NCI-H2196 (cell line): ENCODE results near the gene C19orf18.
A peak's percentile ranks its signal among the peaks of the same experiment; 100 is the strongest.

Experiments used
- DNase-seq: peaks from one replicate; lab custom pipeline; 2025; ENCODE audit not compliant: unreplicated experiment; lab: John Stamatoyannopoulos, UW

Gene C19orf18

DNA sequence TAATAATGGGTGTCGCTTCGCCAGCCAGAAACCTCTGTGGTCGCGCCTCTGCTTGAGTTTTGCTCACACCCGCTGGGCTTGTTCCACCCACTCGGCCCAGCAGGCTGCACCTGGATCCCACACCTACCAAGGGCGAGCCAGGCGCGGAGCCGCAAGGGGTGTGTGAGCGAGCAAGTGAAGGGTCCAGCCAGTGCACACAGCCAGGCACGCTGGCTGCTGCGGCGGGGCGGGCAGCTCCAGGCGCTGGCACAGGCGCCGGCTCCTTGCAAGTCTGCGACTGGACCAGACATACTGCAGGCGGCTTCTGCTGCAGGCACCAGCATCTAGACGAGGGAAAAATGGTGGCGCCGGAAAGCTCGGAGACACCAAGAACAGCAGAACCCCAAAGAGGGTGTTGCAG lies 25.0 kb downstream of the C19orf18 start:
- DNase-seq = no peak

DNA sequence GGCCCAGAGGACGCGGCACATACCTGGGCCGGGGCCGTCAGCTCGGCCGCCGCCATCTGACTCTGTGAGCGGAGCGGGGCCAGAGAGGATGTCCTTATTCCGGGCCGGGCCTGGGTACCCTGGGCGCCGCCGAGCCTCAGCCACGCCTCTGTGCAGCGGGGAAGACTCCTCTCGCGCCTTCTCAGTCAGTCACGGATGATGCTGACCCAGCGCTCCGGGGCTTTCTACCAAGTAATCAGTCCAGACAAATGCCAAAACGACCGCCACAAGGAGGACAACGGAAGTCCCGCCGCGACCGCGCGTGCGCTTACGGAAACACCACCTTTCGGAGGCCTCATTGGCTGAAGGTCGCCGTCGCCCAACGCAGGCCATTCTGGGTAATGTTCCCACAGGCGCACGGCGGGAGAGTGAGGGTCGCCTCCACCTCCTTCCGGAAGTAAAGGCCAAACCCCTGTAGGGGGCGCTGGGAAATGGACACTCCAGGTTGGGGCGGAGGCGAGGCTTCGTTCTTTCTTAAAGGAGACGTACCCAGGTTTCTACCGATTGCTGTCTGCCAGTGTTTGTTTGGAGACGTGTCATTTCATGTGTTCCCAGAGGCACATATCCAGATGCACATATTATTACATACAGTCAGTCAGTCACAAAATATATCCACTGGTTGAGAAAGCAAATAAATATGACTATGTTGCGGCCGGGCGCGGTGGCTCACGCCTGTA lies 26.8 kb downstream of the C19orf18 start, which contains the start of gene ZNF256:
ZNF256 (minus strand) TSS at position 288 of the 716 bp plus-strand sequence; CDS start at position 56, 232 bp downstream.
- peak; percentile 93 for DNase-seq

DNA sequence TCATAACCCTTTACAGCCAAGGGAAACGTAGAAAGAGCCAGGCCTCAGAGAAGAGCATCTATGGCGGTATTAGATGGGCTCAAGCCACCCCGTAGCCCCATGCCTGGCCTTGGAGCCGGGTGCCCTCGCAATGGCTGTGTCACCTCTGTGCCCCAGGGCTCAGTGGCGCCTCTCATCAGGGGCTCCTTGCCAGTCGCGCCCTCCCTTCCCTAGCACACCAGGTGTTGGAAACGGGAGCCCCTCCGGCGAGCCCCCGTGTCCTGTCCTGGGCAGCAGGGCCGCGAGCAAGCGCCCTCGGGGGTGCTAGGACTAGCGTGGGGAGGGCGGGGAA lies 27.3 kb downstream of the C19orf18 start:
- no peak for DNase-seq

DNA sequence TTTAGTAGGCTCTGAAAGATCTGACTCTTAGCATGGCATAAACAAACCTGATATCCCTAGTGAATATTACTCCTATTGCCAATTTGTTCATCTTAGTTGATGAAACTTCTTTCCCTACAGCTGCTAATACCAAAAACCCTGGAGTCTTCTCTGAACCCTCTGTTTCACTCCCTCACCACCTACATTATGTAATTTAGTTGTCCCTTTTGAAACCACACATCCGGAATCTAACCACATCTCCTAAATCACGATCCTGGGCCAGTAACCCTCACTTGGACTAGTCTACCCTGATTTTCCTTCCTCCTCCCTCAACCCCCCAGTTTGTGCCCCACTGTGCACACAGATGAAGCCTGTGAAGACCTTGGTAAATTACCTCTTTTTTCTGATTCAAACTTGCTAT lies 28.0 kb downstream of the C19orf18 start:
- no peak for DNase-seq

DNA sequence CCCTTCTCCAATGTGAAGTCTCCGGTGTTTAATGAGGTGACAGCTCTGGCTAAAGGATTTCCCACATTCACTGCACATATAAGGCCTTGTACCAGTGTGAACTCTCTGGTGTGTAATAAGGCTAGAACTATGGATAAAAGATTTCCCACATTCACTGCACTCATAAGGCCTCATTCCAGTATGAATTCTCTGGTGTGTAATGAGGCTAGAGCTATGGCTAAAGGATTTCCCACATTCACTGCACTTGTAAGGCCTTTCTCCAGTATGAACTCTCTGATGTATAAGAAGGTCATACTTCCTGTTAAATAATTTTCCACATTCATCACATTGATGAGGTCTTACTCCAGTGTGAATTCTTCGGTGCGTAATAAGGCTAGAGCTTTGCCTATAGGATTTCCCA lies 32.7 kb downstream of the C19orf18 start:
- DNase-seq = no peak

DNA sequence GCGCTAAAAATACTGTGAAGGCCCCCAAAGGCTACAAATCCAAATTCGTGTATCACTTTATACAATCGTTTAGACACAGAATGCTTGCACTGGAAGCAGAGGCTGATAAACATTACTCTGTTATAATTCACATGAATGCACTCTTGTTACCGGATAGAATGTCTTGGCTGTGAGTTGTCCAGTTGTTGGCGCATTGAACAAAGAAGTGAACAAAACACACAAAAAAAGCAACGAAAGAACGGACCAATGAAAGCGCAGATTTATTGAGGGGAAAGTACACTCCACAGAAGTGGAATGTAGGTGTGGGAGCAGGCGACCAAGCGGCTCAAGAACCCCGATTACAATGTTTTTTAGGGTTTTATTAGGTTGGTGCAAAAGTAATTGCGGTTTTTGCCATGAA lies 38.6 kb downstream of the C19orf18 start:
- DNase-seq = no peak

DNA sequence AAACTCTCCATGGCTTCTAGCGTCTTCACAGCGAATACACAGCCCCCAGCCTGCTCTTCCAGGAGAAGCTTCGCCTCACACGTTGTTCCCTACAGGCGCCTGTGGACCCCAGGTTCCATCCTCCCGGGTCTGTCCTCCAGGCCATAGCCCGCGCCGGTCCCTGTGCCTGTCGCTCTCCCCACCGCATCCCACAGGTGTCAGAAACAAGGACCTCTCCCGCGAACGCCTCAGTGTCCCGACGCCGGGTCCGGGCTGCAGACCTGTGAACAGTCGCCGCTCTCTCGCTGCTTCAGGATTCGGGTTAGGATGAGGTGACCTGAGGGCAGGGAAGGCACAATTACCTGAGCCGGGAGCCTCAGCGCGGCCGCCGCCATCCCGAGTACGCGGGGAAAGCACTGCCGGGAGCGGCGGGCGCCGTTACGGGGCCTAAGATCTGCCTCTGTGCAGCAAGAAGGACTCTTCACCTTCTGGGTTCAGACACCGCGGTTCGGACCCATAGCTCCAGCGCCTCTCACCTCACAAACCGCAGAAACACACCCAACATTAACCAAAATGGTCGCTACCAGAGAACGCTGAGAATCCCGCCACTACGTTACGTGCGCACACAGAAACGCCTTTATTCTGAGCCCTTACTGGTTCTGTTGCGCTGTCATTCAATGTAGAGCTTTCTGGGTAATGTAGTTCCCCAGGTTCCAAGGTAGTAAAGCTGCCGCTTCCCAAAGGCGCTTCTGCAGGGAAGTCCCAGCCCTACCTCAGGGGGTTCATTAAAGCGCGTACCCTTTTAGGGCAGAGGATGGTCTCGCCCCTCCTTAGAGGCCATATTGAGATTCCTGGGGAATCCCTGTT lies 39.3 kb downstream of the C19orf18 start, which contains the start of gene ZNF418:
ZNF418 (minus strand) TSS at position 583 of the 846 bp plus-strand sequence. CDS start 1,580 bp downstream, outside the sequence.
- no peak for DNase-seq

DNA sequence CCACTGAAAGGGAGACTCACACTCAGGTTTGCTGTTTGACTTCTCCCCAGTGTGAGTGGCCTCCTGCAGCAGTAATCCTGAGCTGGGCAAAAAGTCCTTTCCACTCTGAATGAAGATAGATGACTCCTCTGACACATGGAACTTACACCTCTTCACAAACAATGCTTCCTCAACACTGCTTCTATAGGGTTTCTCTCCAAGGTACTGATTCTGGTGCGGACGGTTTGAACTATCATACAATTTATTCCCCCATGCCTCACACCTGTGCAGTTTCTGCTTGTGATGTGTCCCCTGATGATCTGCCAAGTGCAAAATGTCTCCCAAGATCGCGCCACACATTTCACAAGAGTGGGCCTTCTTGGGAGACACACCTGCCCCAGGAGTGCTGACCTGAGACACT lies 46.7 kb downstream of the C19orf18 start:
- no peak for DNase-seq

DNA sequence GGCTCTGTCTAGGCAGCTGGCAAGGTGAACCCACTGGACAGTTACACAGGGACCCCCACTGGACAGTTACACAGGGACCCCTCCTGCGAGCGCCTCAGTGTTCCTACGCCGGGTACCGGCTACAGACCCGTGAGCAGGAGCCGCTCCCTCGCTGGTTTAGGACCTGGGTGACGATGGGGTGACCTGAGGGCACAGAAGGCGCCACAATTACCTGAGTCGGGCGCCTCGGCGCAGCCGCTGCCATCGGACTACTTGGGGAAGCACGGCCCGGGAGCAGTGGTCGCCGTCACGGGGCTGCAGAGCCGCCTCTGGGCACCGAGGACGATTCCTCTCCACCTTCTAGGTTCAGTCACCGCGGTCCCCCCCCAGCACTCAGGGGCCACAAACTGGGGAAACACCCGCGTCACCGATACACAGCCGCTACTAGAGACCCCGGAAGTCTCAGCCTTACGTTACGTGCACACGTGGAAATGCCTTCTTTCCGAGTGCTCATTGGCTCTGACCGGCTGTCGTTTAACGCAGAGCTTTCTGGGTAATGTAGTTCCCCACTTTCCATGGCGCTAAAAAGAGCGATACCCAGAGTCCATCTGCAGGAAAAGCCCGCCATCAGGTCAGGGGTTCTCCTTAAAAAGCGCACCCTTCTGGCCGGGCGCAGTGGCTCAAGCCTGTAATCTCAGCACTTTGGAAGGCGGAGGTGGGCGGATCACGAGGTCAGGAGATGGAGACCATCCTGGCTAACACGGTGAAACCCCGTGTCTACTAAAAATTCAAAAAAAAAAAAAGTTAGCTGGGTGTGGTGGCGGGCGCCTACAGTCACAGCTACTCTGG lies 58.0 kb downstream of the C19orf18 start, which contains the start of gene ZNF417:
ZNF417 (minus strand) TSS at position 425 of the 828 bp plus-strand sequence; CDS start at position 244, 181 bp downstream.
- DNase-seq = peak; percentile 91

DNA sequence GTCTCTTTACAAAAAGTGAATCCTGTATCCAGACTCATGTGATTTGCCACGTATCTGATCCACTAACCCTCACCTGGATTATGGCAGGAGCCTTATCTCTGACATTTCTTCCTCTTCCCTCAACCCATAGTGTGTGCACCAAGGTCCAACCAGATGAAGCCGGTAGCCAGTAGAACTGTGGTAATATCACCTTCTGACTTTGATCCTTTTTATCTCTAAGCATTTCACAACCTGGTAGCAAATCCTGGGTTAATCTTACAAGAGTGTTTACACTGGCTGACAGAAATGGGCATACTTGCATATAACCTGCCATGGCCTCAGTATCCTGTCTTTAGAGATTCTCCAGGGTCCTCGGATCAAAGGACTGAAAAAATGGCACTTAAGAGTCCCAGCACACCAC lies 59.8 kb downstream of the C19orf18 start:
- DNase-seq = no peak
